Stimulated activated CD4-positive, alpha-beta T cell treated with anti-CD3 and anti-CD28 coated beads, Interleukin-1b, Interleukin-23, amount 100 ng/mL, for 1 hour (primary cell): Measurements from ENCODE around the gene STAMBPL1.
"Not testable (repeated sequence)": the region's sequence is repeated elsewhere in the genome, so short reads cannot be mapped to it uniquely, and the experiment has no call there.

Experiments
- DNase-seq, 2 donors: peaks; one replicate each; pipeline ENCODE4 v3.0.0-alpha.2; 2020; ENCODE audit warnings: low read depth in 2 of 2

The STAMBPL1 gene

GRCh38 chr10:88920198-88920597 lies 40.2 kb downstream of the STAMBPL1 start:
- no peak for DNase-seq

- no peak for DNase-seq
These were observed 41.0 kb downstream of the STAMBPL1 start for GRCh38 chr10:88920986-88921593.

- no peak for DNase-seq
These were observed 42.0 kb downstream of the STAMBPL1 start for GRCh38 chr10:88922041-88922440.

- no peak for DNase-seq
These were observed 43.5 kb downstream of the STAMBPL1 start for GRCh38 chr10:88923520-88923919.

DNA sequence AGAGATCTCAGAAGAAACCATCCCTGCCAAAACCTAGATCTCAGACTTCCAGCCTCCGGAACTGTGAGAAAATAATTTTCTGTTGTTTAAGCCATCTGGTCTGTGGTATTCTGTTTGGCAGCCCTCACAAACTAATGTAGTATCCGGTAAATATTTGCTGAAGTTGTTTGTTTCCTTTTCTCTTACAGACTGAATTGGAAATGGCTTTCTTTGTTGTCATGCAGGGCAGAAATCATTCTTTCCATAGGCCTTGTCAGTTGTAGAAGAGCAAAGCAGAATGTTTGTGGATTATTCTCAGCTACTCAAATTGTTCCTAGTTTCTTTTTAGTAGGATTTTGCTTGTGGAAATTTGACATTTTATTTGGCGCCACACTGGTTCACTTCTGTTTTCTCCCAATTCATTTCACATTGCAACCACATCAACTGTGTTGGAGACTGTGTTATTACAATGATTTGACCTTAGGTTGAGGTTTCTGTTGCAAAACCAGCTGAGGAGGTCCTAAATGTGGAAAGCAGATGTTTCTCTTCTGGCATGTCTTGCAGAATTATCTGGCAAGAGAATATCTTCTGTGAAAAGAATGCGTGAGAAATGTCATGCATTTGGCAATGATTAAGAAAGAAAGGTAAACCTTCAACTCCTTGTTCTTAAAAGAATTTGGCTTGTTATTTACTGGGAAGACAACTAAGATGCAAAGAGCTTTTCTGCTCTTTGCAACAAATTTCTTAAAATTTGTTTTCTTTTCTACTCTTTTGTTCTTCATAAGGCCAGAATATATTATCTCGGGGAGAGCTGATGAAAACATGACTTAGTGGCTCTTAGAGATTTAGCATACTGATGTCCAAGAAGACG lies 46.7 kb downstream of the STAMBPL1 start:
- DNase-seq = no peak

DNA sequence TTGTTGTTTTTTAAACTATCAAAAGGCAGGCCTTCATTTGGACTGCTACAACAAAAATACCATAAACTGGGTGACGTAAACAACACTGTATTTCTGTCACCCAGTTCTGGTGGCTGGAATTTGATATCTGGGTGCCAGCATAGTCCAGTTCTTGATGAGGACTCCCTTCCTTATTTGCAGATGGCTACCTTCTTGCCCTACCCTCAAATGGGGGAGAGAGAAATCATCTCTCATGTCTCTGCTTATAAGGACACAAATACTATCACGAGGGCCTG lies 47.3 kb downstream of the STAMBPL1 start:
- no peak for DNase-seq

GRCh38 chr10:88928254-88928653 lies 48.2 kb downstream of the STAMBPL1 start:
- no peak for DNase-seq

GRCh38 chr10:88931548-88931947 lies 51.5 kb downstream of the STAMBPL1 start:
- no peak for DNase-seq

DNA sequence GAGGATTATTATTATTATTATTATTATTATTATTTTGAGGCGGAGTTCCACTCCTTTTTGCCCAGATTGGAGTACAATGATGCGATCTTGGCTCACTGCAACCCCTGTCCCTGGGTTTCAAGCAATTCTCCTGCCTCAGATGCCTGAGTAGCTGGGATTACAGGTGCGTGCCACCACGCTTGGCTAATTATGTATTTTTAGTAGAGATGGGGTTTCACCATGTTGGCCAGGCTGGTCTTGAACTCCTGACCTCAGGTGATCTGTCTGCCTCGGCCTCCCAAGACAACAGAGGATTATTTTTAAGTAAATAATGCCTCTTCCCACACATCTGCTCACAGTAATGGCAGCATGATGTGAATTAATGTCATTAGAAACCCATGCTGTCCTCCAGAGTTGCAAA lies 52.0 kb downstream of the STAMBPL1 start:
- not testable (repeated sequence) for DNase-seq

- no peak for DNase-seq
These were observed 52.7 kb downstream of the STAMBPL1 start for GRCh38 chr10:88932539-88933256.

- DNase-seq = no peak
These were observed 53.5 kb downstream of the STAMBPL1 start for GRCh38 chr10:88933564-88933963.

DNA sequence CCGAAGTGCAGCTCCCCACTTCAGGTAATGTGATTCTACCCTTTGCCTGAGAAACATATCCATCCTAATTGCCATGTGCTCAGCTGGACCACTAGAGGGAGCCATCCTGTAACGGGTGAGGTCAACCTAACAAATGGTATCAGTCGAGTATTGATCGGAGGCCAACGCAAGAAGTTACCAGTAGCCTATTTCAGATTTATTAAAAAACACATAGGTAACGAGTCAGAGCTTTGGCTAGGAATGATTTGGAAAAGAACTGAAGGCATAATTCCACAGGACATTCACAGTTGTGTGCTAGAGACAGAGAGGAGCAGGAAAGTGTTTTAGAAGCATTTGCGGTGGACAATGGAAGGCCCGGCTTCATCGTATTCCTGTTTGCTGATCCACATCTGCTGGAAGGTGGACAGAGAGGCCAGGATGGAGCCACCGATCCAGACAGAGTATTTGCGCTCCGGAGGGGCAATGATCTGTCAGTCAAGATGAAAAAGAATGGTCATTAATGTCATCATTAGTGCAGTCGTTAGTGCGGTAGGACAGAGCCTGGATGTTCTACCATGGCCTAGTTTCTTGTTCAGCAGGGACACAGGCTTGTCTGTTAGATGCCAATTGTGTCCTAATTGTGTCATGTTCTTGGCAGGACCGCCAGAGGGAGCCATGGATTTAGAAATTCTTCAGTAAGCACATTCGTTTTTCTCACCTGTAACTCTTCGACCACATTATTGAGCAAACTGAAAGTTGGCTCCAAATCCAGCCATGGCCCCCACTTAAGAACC lies 55.0 kb downstream of the STAMBPL1 start:
- DNase-seq = peak; percentile 40 to 41

GRCh38 chr10:88936656-88937055 lies 56.6 kb downstream of the STAMBPL1 start:
- DNase-seq = no peak

GRCh38 chr10:88938039-88938438 lies 58.0 kb downstream of the STAMBPL1 start:
- DNase-seq = no peak

- no peak for DNase-seq
These were observed 58.9 kb downstream of the STAMBPL1 start for GRCh38 chr10:88938938-88939337.

- no peak for DNase-seq
These were observed 61.0 kb downstream of the STAMBPL1 start for GRCh38 chr10:88941026-88941425.

GRCh38 chr10:88943778-88944177 lies 63.7 kb downstream of the STAMBPL1 start:
- DNase-seq = no peak

GRCh38 chr10:88944813-88945212 lies 64.8 kb downstream of the STAMBPL1 start:
- DNase-seq = no peak

DNA sequence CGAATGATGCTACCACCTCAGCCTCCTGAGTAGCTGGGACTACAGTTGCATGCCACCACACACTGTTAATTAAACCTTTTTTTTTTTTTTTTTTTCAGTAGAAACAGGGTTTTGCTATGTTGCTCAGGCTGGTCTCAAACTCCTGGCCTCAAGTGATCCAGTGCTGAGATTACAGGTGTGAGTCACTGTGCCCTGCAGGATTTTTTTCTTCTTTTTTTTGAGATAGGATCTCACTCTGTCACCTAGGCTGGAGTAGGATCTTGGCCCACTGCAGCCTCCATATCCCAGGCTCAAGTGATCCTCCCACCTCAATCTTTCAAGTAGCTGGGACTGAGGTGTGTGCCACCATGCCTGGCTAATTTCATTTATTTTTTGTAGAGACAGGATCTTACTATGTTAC lies 66.2 kb downstream of the STAMBPL1 start:
- no peak for DNase-seq

- no peak for DNase-seq
These were observed 67.0 kb downstream of the STAMBPL1 start for GRCh38 chr10:88946965-88947590.

DNA sequence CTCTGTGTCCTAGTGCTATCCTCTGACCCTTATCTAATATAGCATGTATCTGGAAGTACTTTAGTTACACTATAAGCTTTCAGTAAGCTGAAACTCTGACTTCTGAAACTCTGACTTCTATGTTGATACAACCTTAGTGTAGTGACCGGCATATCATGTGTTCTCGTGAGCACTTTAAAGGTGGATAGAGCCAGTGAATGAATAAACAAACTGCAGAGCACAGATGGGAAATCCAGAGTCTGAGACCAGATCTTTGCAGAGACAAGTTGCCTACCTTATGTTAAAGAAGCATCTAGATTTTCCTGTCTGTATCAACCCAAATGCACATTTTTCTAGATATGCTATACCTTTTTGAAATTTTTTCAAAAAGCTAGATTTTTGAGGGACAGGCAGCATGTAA lies 69.0 kb downstream of the STAMBPL1 start:
- no peak for DNase-seq
